Measurements from ENCODE around the gene DAD1.

DAD1 gene

GRCh38 chr14:22530127-22530526 is 58.9 kb downstream of the DAD1 start:
- no peaks in the 10 kb centered on the region for H3K9me3 ChIP-seq (ENCODE audit: low read length)
- no peak for TF ChIP-seq EZH2 (IDR thresholded peaks at IDR 0.05; ENCODE audit: borderline replicate concordance, low read length)
- TF ChIP-seq CTCF (IDR thresholded peaks at IDR 0.05; ENCODE audit: low read length): no peak
- peaks cover 27% of the 10 kb centered on the region for H3K36me3 ChIP-seq (ENCODE audit: insufficient read depth, low read length)
- H3F3A ChIP-seq (ENCODE audit: insufficient read depth, low read length): no peaks in the 10 kb centered on the region
- no peak overlapping the region for H3K9ac ChIP-seq (ENCODE audit: low read length)
- no peaks in the 10 kb centered on the region for H3K79me2 ChIP-seq (ENCODE audit: insufficient read depth, low read length)
- H3K27me3 ChIP-seq (ENCODE audit: insufficient read depth, low read length): no peaks in the 10 kb centered on the region
- no peak overlapping the region for H3K4me3 ChIP-seq (ENCODE audit: low read depth, low read length, poor library complexity, severe bottlenecking)
- H4K20me1 ChIP-seq (ENCODE audit: insufficient read depth, low read length): no peaks in the 10 kb centered on the region
- H3K9me2 ChIP-seq (ENCODE audit: low read depth, low read length): no peaks in the 10 kb centered on the region
- peak overlapping the region; percentile 36 for H3K27ac ChIP-seq (ENCODE audit: low read depth, low read length, poor library complexity, severe bottlenecking)
- no peak overlapping the region for H3K4me2 ChIP-seq (ENCODE audit: low read length)
- no peak overlapping the region for H2AFZ ChIP-seq (ENCODE audit: low read length)
- H3K4me1 ChIP-seq (ENCODE audit: insufficient read depth, low read length, severe bottlenecking): peaks cover 71% of the 10 kb centered on the region

GRCh38 chr14:22526744-22527143 is 62.3 kb downstream of the DAD1 start:
- Histone ChIP-seq H3F3A (ENCODE audit: insufficient read depth, low read length) (no peaks in the 10 kb centered on the region), H3K79me2 (ENCODE audit: insufficient read depth, low read length) (peaks cover 15% of the 10 kb centered on the region; the same call in 1 of the 2 replicates), H3K4me1 (ENCODE audit: insufficient read depth, low read length, severe bottlenecking) (peaks cover 79% of the 10 kb centered on the region), H4K20me1 (ENCODE audit: insufficient read depth, low read length) (no peaks in the 10 kb centered on the region), H3K4me2 (ENCODE audit: low read length) (peak overlapping the region; percentile 13; the same call in 1 of the 2 replicates), H3K36me3 (ENCODE audit: insufficient read depth, low read length) (peaks cover 15% of the 10 kb centered on the region), H3K4me3 (ENCODE audit: low read depth, low read length, poor library complexity, severe bottlenecking) (peak overlapping the region; percentile 1), H3K27ac (ENCODE audit: low read depth, low read length, poor library complexity, severe bottlenecking) (peak overlapping the region; percentile 97), H3K9me3 (ENCODE audit: low read length) (no peaks in the 10 kb centered on the region), H2AFZ (ENCODE audit: low read length) (no peak overlapping the region), H3K9me2 (ENCODE audit: low read depth, low read length) (no peaks in the 10 kb centered on the region), H3K9ac (ENCODE audit: low read length) (peak overlapping the region; percentile 39; the same call in 1 of the 2 replicates), H3K27me3 (ENCODE audit: insufficient read depth, low read length) (no peaks in the 10 kb centered on the region)
- no peak for TF ChIP-seq EZH2 (IDR thresholded peaks at IDR 0.05; ENCODE audit: borderline replicate concordance, low read length)
- TF ChIP-seq CTCF (IDR thresholded peaks at IDR 0.05; ENCODE audit: low read length): no peak

- no peaks in the 10 kb centered on the region for H4K20me1 ChIP-seq (ENCODE audit: insufficient read depth, low read length)
- peak overlapping the region; percentile 97 for H3K27ac ChIP-seq (ENCODE audit: low read depth, low read length, poor library complexity, severe bottlenecking)
These were observed 62.8 kb downstream of the DAD1 start for GRCh38 chr14:22526218-22526617.

More at GRCh38 chr14:22526218-22526617, 62.8 kb downstream of the DAD1 start:
- H3K9me3 ChIP-seq (ENCODE audit: low read length): no peaks in the 10 kb centered on the region
- peaks cover 79% of the 10 kb centered on the region for H3K4me1 ChIP-seq (ENCODE audit: insufficient read depth, low read length, severe bottlenecking)
- no peaks in the 10 kb centered on the region for H3K27me3 ChIP-seq (ENCODE audit: insufficient read depth, low read length)
- no peaks in the 10 kb centered on the region for H3F3A ChIP-seq (ENCODE audit: insufficient read depth, low read length)
- H3K4me3 ChIP-seq (ENCODE audit: low read depth, low read length, poor library complexity, severe bottlenecking): no peak overlapping the region
- H3K9me2 ChIP-seq (ENCODE audit: low read depth, low read length): no peaks in the 10 kb centered on the region
- TF ChIP-seq CTCF (IDR thresholded peaks at IDR 0.05; ENCODE audit: low read length) (no peak), EZH2 (IDR thresholded peaks at IDR 0.05; ENCODE audit: borderline replicate concordance, low read length) (no peak)
- H3K4me2 ChIP-seq (ENCODE audit: low read length): peak overlapping the region; percentile 13; the same call in 1 of the 2 replicates
- peak overlapping the region; percentile 39; the same call in 1 of the 2 replicates for H3K9ac ChIP-seq (ENCODE audit: low read length)
- H2AFZ ChIP-seq (ENCODE audit: low read length): no peak overlapping the region
- H3K36me3 ChIP-seq (ENCODE audit: insufficient read depth, low read length): peaks cover 15% of the 10 kb centered on the region
- peaks cover 15% of the 10 kb centered on the region; the same call in 1 of the 2 replicates for H3K79me2 ChIP-seq (ENCODE audit: insufficient read depth, low read length)

All from OCI-LY1 (cell line).